Retina (tissue), 1 donor: Measurements from ENCODE around the gene ODAD4.
A peak's percentile ranks its signal among the peaks of the same experiment; 100 is the strongest.
"Not testable (repeated sequence)": the region's sequence is repeated elsewhere in the genome, so short reads cannot be mapped to it uniquely, and the experiment has no call there.

Experiments
- DNase-seq: peaks from one replicate; pipeline ENCODE4 v3.0.0-alpha.2; 2016

The ODAD4 gene

GRCh38 chr17:41913798-41914197 is 16.6 kb upstream of the ODAD4 start:
- DNase-seq: no peak

DNA sequence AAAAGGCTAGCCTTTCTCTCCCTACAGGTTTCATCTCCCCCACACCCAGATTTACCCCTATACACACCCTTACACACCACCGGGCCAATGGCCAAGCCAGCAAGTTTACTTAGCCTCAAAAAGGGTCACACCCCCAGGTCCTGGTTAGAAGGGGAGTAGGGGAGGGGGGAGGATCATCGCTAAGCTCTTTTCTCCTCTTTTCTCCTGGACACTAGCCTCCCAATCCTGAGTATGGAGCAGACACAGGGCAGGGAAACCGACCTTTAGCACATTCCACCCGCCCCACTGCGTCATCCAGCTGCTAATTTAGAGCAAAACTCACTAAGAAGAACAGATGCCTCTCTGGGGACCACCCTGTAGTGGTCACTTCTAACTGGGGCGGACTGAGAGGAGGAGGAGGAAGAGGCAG is 16.1 kb upstream of the ODAD4 start:
- no peak for DNase-seq

DNA sequence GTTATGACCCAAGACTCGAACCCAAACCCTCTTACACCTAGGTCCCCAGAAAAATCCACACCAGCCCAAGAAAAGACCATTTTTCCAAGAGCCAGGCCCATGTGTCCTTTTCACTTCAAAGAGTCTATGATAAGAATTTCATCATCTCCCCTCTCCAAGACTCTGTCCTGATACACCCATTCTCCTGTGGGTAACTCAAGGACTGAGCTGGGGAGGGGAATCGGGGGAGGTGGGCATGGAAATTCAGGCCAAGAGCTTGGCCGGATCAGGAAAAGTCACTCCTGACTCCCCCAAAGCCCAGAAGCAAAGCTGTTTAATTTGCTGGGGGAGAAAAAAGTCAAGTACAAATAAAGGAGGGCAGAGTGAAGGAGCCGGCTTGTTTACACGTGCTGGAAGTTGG is 15.4 kb upstream of the ODAD4 start:
- no peak for DNase-seq

GRCh38 chr17:41915566-41915965 is 14.9 kb upstream of the ODAD4 start:
- DNase-seq: no peak

DNA sequence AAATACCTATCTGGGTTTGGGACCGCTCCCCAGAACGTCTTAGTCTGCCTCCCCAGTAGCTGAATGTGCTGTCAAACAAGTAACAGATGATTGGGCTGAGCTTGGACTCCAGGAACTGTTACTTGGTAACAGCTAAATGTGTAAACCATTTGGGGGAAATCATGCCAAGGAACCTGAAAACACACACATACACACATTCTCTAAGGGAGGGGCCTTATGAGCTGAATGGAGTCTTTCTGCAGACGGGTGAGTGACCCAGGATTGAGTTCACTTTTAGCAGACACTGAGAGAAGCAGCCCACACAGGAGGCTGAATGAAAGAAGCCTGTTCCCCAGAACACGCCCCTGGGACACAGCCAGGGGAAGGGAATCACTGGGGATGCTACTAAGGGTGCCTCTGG is 13.2 kb upstream of the ODAD4 start:
- DNase-seq: no peak

- DNase-seq: peak; percentile 73
Measured at GRCh38 chr17:41917679-41918313, 12.6 kb upstream of the ODAD4 start.

DNA sequence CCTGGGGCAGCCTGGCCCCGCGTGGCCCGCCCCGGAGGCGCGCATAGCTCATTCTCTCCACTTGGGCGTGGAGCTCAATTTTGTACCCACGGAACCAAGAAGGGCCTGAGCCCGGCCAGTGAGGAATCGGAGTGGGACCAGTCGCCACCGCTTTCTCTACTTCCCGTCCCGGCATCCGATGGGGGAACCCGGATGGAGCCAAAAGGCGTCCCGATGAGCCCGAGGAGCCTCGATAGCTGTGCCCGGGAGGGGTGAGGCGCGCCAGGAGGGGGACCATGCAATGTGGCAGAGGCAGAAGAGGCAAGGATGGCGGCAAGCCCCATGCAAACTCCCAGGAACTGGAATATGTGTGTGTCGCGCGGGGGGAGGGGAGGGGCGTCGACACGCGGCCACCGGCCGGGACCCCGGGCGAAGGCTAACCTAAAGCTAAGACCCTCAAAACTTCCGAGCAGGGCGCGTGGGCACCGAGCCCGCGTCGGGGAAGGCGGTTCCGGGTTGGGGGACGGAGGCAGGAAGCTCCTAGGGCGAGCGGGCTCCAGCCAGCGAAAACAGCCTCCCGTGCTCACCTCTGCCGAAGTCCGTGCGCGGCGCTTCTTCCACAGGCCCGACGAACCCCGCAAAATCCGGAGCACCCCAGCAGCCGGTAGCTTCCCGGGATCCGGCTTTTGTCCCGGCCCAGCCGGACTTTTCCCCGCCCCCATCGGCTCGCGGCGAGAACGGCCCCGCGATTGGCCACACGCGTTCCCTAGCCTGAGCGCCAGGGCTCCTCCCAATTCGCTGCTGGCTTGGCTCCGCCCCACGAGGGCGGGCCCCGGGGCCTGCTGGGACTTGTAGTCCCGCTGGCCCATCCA is 11.9 kb upstream of the ODAD4 start, which contains the start of gene ACLY:
Gene ACLY (minus strand): TSS at position 638 of the 851 bp plus-strand sequence. CDS start 5,078 bp downstream, outside the sequence.
- DNase-seq: peak; percentile 97

GRCh38 chr17:41919165-41919817 is 11.1 kb upstream of the ODAD4 start:
- no peak for DNase-seq

DNA sequence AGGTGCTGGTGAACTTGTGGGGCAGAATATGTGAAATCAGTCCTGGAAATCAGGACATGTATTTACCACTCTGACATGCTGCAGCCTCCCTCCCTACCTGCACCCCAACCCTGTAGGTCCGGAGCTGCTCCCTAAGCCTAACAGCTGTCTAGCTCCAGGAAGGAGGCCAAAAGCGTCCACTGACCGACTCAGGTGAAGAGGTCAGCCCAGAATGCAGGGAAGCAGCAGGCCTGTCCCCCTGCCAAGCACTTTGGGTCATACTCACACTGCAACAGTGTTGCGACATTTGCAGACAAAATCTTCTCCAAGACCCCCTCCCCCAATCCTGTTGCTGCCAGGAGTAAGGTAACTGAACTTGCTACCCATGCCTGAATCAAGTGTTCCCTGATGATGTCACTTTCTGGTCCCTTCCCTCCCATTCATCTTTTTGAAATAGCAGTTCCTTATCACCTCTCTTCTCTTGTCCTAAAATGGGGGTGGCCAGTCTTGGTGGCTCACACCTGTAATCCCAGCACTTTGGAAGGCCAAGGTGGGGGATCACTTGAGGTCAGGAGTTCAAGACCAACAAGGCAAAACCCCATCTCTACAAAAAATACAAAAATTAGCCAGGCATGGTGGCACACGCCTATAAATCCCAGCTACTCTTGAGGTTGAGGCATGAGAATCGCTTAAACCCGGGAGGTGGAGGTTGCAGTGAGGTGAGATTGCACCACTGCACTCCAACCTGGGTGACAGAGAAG is 10.4 kb upstream of the ODAD4 start:
- DNase-seq: no peak

DNA sequence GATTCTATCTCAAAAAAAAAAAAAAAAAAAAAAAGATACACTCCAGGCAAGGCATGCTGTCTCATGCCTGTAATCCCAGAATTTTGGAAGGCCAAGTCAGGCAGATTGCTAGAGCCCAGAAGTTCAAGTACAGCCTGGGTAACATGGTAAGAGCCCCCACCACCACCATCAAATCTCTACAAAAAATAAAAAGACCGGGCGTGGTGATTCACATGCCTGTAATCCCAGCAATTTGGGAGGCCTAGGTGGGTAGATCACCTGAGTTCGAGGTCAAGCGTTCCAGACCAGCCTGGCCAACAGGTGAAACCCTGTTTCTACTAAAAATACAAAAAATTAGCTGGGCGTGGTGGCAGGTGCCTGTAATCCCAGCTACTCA is 9.8 kb upstream of the ODAD4 start:
- DNase-seq: no peak

GRCh38 chr17:41925991-41926590 is 4.3 kb upstream of the ODAD4 start:
- no peak for DNase-seq

DNA sequence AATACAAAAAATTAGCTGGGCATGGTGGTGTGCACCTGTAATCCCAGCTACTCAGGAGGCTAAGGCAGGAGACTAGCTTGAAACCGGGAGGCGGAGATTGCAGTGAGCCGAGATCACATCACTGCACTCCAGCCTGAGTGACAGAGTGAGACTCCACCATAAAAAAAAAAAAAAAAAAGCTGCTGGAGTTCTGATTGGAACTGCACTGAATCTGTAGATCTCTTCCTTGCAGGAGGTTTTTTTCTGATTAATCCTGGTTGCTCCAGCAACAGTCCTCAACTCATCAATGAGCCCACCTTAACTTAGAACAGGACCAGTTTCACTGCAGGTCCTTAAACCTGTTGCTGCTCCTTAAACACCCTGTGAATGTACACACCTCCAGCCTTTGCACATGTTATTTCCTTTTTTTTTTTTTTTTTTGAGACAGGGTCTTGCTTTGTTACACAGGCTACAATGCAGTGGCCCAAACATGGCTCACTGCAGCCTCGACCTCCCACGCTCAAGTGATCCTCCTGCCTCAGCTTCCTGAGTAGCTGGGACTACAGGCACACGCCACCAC is 1.6 kb upstream of the ODAD4 start:
- no peak for DNase-seq

DNA sequence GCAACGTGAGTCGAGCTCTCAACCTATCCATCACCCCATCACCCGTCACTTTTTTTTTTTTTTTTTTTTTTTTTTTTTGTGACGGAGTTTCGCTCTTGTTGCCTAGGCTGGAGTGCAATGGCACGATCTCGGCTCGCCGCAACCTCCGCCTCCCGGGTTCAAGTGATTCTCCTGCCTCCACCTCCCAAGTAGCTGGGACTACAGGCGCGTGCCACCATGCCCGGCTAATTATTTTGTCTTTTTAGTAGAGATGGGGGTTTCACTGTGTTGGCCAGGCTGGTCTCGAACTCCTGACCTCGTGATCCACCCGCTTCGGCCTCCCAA is 378 bp downstream of the ODAD4 start:
- not testable (repeated sequence) for DNase-seq

- DNase-seq: not testable (repeated sequence)
Measured at GRCh38 chr17:41931715-41932114, 1.3 kb downstream of the ODAD4 start.

DNA sequence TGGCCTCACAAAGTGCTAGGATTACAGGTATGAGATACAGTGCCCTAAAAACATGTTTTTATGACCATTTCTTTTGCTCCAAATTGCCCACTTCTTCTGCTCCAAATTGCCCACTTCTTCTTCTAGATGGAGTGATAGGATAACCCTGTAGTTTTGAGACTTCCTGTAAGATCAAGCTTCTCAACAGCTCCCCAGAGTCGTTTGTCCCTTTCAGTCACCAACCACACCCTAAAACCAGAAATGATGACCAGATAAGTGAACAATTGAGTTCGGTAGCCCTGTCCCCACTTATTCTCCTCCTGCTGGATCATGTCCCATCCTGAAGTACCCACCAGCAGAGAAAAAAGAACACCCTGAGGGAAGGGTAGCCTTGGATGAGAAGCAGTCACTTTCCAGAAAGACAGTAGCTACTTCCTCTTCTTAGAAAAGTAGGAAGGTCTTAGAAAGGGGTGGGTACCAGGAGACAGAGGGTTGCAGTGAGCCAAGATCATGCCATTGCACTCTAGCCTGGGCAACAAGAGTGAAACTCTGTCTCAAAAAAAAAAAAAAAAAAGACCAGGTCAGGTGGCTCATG is 2.5 kb downstream of the ODAD4 start:
- no peak for DNase-seq

- DNase-seq: no peak
Measured at GRCh38 chr17:41935641-41936040, 5.2 kb downstream of the ODAD4 start.

- no peak for DNase-seq
Measured at GRCh38 chr17:41937970-41938954, 7.8 kb downstream of the ODAD4 start.

GRCh38 chr17:41939044-41939692 is 8.8 kb downstream of the ODAD4 start:
- no peak for DNase-seq

DNA sequence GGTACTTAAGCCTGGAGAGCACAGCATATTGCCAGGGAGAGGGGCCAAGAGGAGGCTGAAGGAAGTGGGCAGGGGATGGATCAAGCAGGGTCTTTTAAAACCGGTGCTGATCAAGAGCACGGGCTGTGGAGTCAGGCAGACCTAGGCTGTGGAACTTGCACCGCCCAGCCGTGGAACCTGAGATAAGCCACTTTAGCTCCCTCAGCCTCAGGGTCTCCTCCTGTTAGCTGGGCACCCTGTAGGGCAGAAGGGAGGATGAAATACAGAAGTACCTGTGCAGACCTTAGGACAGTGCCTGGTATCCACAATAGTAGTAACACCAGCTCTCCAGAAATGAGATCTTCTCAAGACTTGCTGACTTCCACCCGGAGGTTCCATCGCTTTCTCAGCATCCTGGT is 9.3 kb downstream of the ODAD4 start:
- DNase-seq: no peak

DNA sequence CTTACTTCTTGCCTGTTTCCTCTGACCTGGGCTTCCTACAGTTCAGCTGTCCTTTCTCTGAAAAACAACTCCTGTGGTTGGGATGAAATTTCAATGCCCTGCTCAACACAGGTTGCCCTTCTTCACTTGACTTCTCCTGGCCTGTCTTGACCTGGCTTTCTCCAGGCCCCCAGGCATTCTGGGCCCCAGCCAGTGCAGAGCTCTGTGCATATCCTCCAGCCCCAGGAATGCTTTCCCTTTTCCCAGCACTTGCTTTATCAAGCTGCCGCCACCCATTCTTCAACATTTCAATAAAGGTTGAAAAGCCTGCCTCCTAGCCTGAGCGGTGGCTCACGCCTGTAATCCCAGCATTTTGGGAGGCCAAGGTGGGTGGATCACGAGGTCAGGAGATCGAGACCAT is 10.8 kb downstream of the ODAD4 start:
- no peak for DNase-seq
